HepG2 (cell line): ENCODE results near the gene CAMK2N2. TPM values are rescaled to one million over a fixed set of nuclear protein-coding genes. Genes with fewer than 3 reads are reported as not detected.

Source experiments
- ATAC-seq: fragments of 200-7000 bp; cut with Tn5 transposase; 3 replicates; pipeline ENCODE4 v1.9.1; 2020; ENCODE audit warnings: mild to moderate bottlenecking, moderate library complexity
- BruUV-seq: library from RNA; stranded (reverse); fragments of 400-500 nt; replicated peaks from 2 replicates; lab custom pipeline; 2021; lab: Mats Ljungman, UMichigan
- CTCF ChIA-PET: fragments of 300-600 bp; formaldehyde crosslinking; extraction: SDS; loops from one replicate; lab custom pipeline; 2021; ENCODE audit warnings: low total read pairs, inconsistent platforms, low intra/inter-chr PET ratio; lab: Yijun Ruan, JAX
- POLR2A ChIA-PET: fragments of 350-600 bp; sonication (Branson Sonifier 250); formaldehyde crosslinking; loops from one replicate; lab custom pipeline; 2020; ENCODE audit warnings: antibody characterized with exemption, inconsistent platforms; lab: Yijun Ruan, JAX
- DNase-seq: peaks from one replicate; pipeline ENCODE4 v3.0.0-alpha.2; 2015; ENCODE audit warnings: low spot score
- FAIRE-seq: peaks from 3 replicates; lab custom pipeline; 2011; peaks lifted over from hg19 to GRCh38; lab: Jason Lieb, UNC
- H2AFZ ChIP-seq: one replicate; pipeline ENCODE4 v1.6.1; 2011; ENCODE audit warnings: low read length, inconsistent platforms
- H3K27ac ChIP-seq: fragments of 300-600 bp; 3 replicates; pipeline ENCODE4 v1.8.0; 2011; ENCODE audit warnings: mixed run types, mild to moderate bottlenecking, mixed read lengths, low read length, inconsistent platforms; ENCODE audit not compliant: insufficient read depth; ENCODE audit errors: extremely low read length
- H3K27me3 ChIP-seq, 2 experiments: fragments of 200-600 bp in 1 of 2; 2 replicates in 1 of 2; 3 replicates in 1 of 2; pipeline versions ENCODE4 v1.6.0 to v1.8.0; 2011; ENCODE audit warnings: low read length in 2 of 2, mild to moderate bottlenecking in 2 of 2, moderate library complexity in 2 of 2, inconsistent platforms in 1 of 2; ENCODE audit not compliant: insufficient read depth in 2 of 2, control insufficient read depth in 1 of 2
- H3K36me3 ChIP-seq, 2 experiments: fragments of 200-600 bp in 1 of 2; replicated peaks in 1 of 2; 2 replicates in 1 of 2; 3 replicates in 1 of 2; pipeline versions ENCODE4 v1.5.1 to v1.8.0; 2011; ENCODE audit warnings: low read length in 2 of 2, inconsistent platforms in 1 of 2; ENCODE audit not compliant: insufficient read depth in 2 of 2, control insufficient read depth in 1 of 2
- H3K4me1 ChIP-seq: 2 replicates; pipeline ENCODE4 v1.5.1; 2012; ENCODE audit warnings: low read length, inconsistent platforms; ENCODE audit not compliant: insufficient read depth
- H3K4me2 ChIP-seq: 2 replicates; pipeline ENCODE4 v1.6.0; 2011; ENCODE audit warnings: low read depth, low read length, inconsistent platforms
- H3K4me3 ChIP-seq, 3 experiments: fragments of 200-600 bp in 1 of 3; sonication (generic), shearing (Covaris generic) in 1 of 3; replicated peaks in 1 of 3; 2 replicates each; pipeline ENCODE4 v1.5.1; 2011 to 2016; ENCODE audit warnings: low read length in 3 of 3, inconsistent platforms in 2 of 3, low read depth in 2 of 3, mild to moderate bottlenecking in 2 of 3, control low read depth in 1 of 3, mixed read lengths in 1 of 3; ENCODE audit not compliant: insufficient read depth in 1 of 3
- H3K79me2 ChIP-seq: one replicate; pipeline ENCODE4 v1.6.1; 2011; ENCODE audit warnings: low read length, inconsistent platforms; ENCODE audit not compliant: insufficient read depth
- H3K9ac ChIP-seq: 2 replicates; pipeline ENCODE4 v1.6.0; 2011; ENCODE audit warnings: mild to moderate bottlenecking, low read depth, low read length, inconsistent platforms; ENCODE audit not compliant: insufficient read depth
- H3K9me3 ChIP-seq: 2 replicates; pipeline ENCODE4 v1.5.1; 2012; ENCODE audit warnings: mild to moderate bottlenecking, low read length
- H4K20me1 ChIP-seq: 2 replicates; pipeline ENCODE4 v1.6.0; 2011; ENCODE audit warnings: inconsistent platforms, mild to moderate bottlenecking, low read length, moderate library complexity; ENCODE audit not compliant: insufficient read depth
- ERF ChIP-seq: IDR thresholded peaks from 2 replicates; pipeline ENCODE4 v1.6.1; 2018; ENCODE audit warnings: missing biosample characterization, missing genetic modification reagents
- HMGXB4 ChIP-seq, 2 experiments: sonication (generic) in 1 of 2; formaldehyde crosslinking in 1 of 2; IDR thresholded peaks; 2 replicates each; pipeline versions ENCODE4 v1.4.0 to v1.6.1; 2018 to 2020; ENCODE audit warnings: missing genetic modification reagents in 2 of 2, borderline replicate concordance in 1 of 2, low read depth in 1 of 2, mild to moderate bottlenecking in 1 of 2, missing biosample characterization in 1 of 2
- REPIN1 ChIP-seq: sonication (generic); formaldehyde crosslinking; IDR thresholded peaks from 2 replicates; pipeline ENCODE4 v1.8.0; 2022; ENCODE audit warnings: missing genetic modification reagents, low read depth, mild to moderate bottlenecking, borderline replicate concordance
- TFE3 ChIP-seq: IDR thresholded peaks from 2 replicates; pipeline ENCODE4 v1.6.1; 2016
- ZFP82 ChIP-seq: sonication (generic); formaldehyde crosslinking; IDR thresholded peaks from 2 replicates; pipeline ENCODE4 v1.5.1; 2020; ENCODE audit warnings: mild to moderate bottlenecking, missing genetic modification reagents, borderline replicate concordance
- ZNF138 ChIP-seq: sonication (generic); formaldehyde crosslinking; IDR thresholded peaks from 2 replicates; pipeline ENCODE4 v1.5.0; 2020; ENCODE audit warnings: mild to moderate bottlenecking, low read depth, missing genetic modification reagents
- ZNF432 ChIP-seq: sonication (generic); formaldehyde crosslinking; IDR thresholded peaks from 2 replicates; pipeline ENCODE4 v1.5.0; 2020; ENCODE audit warnings: missing genetic modification reagents, mild to moderate bottlenecking, borderline replicate concordance
- WGBS: methylation state at CpG from one replicate; pipeline ENCODE4 v1.1.6; 2017; ENCODE audit warnings: low lambda C conversion rate; 5-methylcytosine and 5-hydroxymethylcytosine counted together
- in situ Hi-C: cut with HindIII; loops from 2 replicates; pipeline ENCODE4 v1.10.0; 2017; ENCODE audit warnings: low pct_unique_long_range_greater_than_20kb; ENCODE audit not compliant: extremely low pct_ligation_motif_present
- intact Hi-C: fragments of 100-400 bp; cut with micrococcal nuclease; formaldehyde crosslinking; loops from one replicate; pipeline ENCODE4 v1.10.0; 2022; ENCODE audit not compliant: unreplicated experiment
- polyA plus RNA-seq, 8 experiments: library from polyadenylated mRNA; depleted of rRNA in 3 of 8; stranded (reverse) in 7 of 8; unstranded in 1 of 8; fragments of >200 nt; fragmentation: Illumina TruSeq in 4 of 8; extraction: Trizol in 4 of 8; gene quantifications; 2 replicates each; pipeline versions ENCODE4 v1.2.1 to v1.2.3, GENCODE V29; 2011 to 2016; ENCODE audit warnings: low read depth in 4 of 8, missing spikeins in 1 of 8, mixed read lengths in 1 of 8; ENCODE audit not compliant: insufficient read depth in 1 of 8
- total RNA-seq, 5 experiments: library from RNA; depleted of rRNA; stranded (reverse); fragments of >200 nt; fragmentation: Illumina TruSeq; extraction: Trizol; gene quantifications; 2 replicates each; pipeline ENCODE4 v1.2.3, GENCODE V29; 2016; ENCODE audit warnings: low read depth in 1 of 5

The CAMK2N2 gene
- total and polyA plus RNA-seq, 2 of the 13 experiments (the other 11 are each of a cell fraction or from before 2014, with no cell fraction given), result 0.12 to 0.27 TPM

GRCh38 chr3:184239221-184239620 lies 22.1 kb downstream of the CAMK2N2 start:
- Histone ChIP-seq H3K27me3 (peaks cover 8 to 46% of the 10 kb centered on the region in 2 experiments; a peak in 4 of 5 replicates), H3K4me1 (peaks cover 24% of the 10 kb centered on the region), H3K79me2 (no peaks in the 10 kb centered on the region), H3K4me2 (no peak overlapping the region), H3K4me3 (no peak overlapping the region), H3K27ac (no peak overlapping the region), H3K9me3 (no peaks in the 10 kb centered on the region), H3K36me3 (peaks cover 9 to 12% of the 10 kb centered on the region in 2 experiments), H3K9ac (no peak overlapping the region), H2AFZ (no peak overlapping the region), H4K20me1 (peaks cover 4% of the 10 kb centered on the region)
- TF ChIP-seq REPIN1 (CRISPR knock-in tag), result no peak
- no peak for TF ChIP-seq ERF (CRISPR knock-in tag)
- TF ChIP-seq ZFP82 (CRISPR knock-in tag), result no peak
- no peak for TF ChIP-seq ZNF138 (CRISPR knock-in tag)
- no peak for TF ChIP-seq TFE3
- no peak for TF ChIP-seq ZNF432
- no peak for TF ChIP-seq HMGXB4 (CRISPR knock-in tag; IDR thresholded peaks at IDR 0.05; ENCODE audit: borderline replicate concordance in 1 of 2, low read depth in 1 of 2)
- no TSS peak for BruUV-seq
- CTCF ChIA-PET, result no interaction called here
- POLR2A ChIA-PET, result interaction anchor here (1.3 kb wide), 1 partner anchor 12 kb away, joined by 3 read pairs; no protein-coding TSS in a partner anchor
- in situ Hi-C loops (no loop called here), intact Hi-C loops (no loop called here)
- ATAC-seq, result no peak
- FAIRE-seq, result no peak
- WGBS, result 14% methylated on average over 1 of the region's 8 CpGs
- DNase-seq, result no peak
